GM12878 (cell line): ENCODE results near the gene TATDN3. TPM values are rescaled to one million over a fixed set of nuclear protein-coding genes. Genes with fewer than 3 reads are reported as not detected.
A peak's percentile ranks its signal among the peaks of the same experiment; 100 is the strongest.

ENCODE experiments used
- ATF7 ChIP-seq: fragments of 450-650 bp; IDR thresholded peaks from 2 replicates; pipeline ENCODE4 v1.6.1; 2016; ENCODE audit warnings: low read depth, mild to moderate bottlenecking
- CBX3 ChIP-seq: fragments of 200-600 bp; sonication (generic); IDR thresholded peaks from 2 replicates; pipeline ENCODE4 v1.6.1; 2016; ENCODE audit warnings: low read depth, borderline replicate concordance
- CEBPB ChIP-seq, 2 experiments: fragments of 150-350 bp in 1 of 2; IDR thresholded peaks; 2 replicates each; pipeline ENCODE4 v1.6.1; 2012 to 2014; ENCODE audit warnings: low read depth in 2 of 2, low read length in 2 of 2, borderline replicate concordance in 1 of 2, inconsistent platforms in 1 of 2
- CHD2 ChIP-seq: IDR thresholded peaks from 2 replicates; pipeline ENCODE4 v1.6.1; 2011; ENCODE audit warnings: low read depth, low read length, improper control_type of control experiment, borderline replicate concordance
- CREM ChIP-seq: IDR thresholded peaks from 2 replicates; pipeline ENCODE4 v1.6.1; 2014; ENCODE audit warnings: antibody characterized with exemption, low read depth
- DPF2 ChIP-seq: fragments of 450-650 bp; IDR thresholded peaks from 2 replicates; pipeline ENCODE4 v1.6.1; 2017; ENCODE audit warnings: mild to moderate bottlenecking
- EED ChIP-seq: sonication (generic); IDR thresholded peaks from 2 replicates; pipeline ENCODE4 v1.6.1; 2016; ENCODE audit warnings: antibody characterized with exemption, low read depth
- HCFC1 ChIP-seq: fragments of 150-350 bp; IDR thresholded peaks from 2 replicates; pipeline ENCODE4 v1.6.1; 2014; ENCODE audit warnings: low read length
- NFYA ChIP-seq: IDR thresholded peaks from 2 replicates; pipeline ENCODE4 v1.6.1; 2011; ENCODE audit warnings: low read depth, mild to moderate bottlenecking, low read length, improper control_type of control experiment, borderline replicate concordance
- NFYB ChIP-seq: IDR thresholded peaks from 2 replicates; pipeline ENCODE4 v1.6.1; 2011; ENCODE audit warnings: low read depth, mild to moderate bottlenecking, low read length, improper control_type of control experiment, moderate library complexity; ENCODE audit not compliant: insufficient read depth
- NRF1 ChIP-seq: conservative IDR thresholded peaks from 2 replicates; pipeline ENCODE4 v1.6.1; 2011; ENCODE audit warnings: mild to moderate bottlenecking, low read depth, low read length, improper control_type of control experiment
- POU2F2 ChIP-seq: IDR thresholded peaks from 3 replicates; pipeline ENCODE4 v1.6.1; 2011; ENCODE audit warnings: low read depth, mild to moderate bottlenecking, low read length, borderline replicate concordance
- RAD51 ChIP-seq: fragments of 450-650 bp; IDR thresholded peaks from 2 replicates; pipeline ENCODE4 v1.6.1; 2016; ENCODE audit warnings: moderate library complexity, mild to moderate bottlenecking, inconsistent platforms
- RELB ChIP-seq: fragments of 450-650 bp; IDR thresholded peaks from 2 replicates; pipeline ENCODE4 v1.6.1; 2017; ENCODE audit warnings: low read depth, mild to moderate bottlenecking, moderate library complexity
- RUNX3 ChIP-seq: IDR thresholded peaks from 2 replicates; pipeline ENCODE4 v1.6.1; 2012; ENCODE audit warnings: low read length, inconsistent platforms
- SIX5 ChIP-seq: IDR thresholded peaks from 2 replicates; pipeline ENCODE4 v1.6.1; 2011; ENCODE audit warnings: mild to moderate bottlenecking, low read depth, low read length, moderate library complexity; ENCODE audit not compliant: severe bottlenecking
- SPI1 ChIP-seq: IDR thresholded peaks from 2 replicates; pipeline ENCODE4 v1.6.1; 2011; ENCODE audit warnings: low read depth, mild to moderate bottlenecking, low read length, moderate library complexity, borderline replicate concordance; ENCODE audit not compliant: insufficient read depth
- ZNF207 ChIP-seq: fragments of 450-650 bp; IDR thresholded peaks from 2 replicates; pipeline ENCODE4 v1.6.1; 2014; ENCODE audit warnings: antibody characterized with exemption, mild to moderate bottlenecking, borderline replicate concordance
- polyA plus RNA-seq, 11 experiments: library from polyadenylated mRNA; depleted of rRNA in 4 of 11; unstranded in 6 of 11; stranded (reverse) in 5 of 11; fragments of >200 nt; fragmentation: Nextera tagmentation in 4 of 11; fragmentation: Illumina TruSeq in 1 of 11; extraction: Ambion mirVana in 4 of 11; extraction: Trizol in 1 of 11; gene quantifications; 1 replicate in 1 of 11; 2 replicates in 10 of 11; pipeline versions ENCODE4 v1.2.1 to v1.2.3, GENCODE V29; 2011 to 2016; ENCODE audit warnings: inconsistent platforms in 2 of 11, missing spikeins in 2 of 11, low read depth in 1 of 11
- total RNA-seq, 4 experiments: library from RNA; depleted of rRNA in 3 of 4; stranded (reverse); fragments of >200 nt in 3 of 4; fragmentation: Illumina TruSeq in 1 of 4; extraction: Trizol in 1 of 4; gene quantifications; 2 replicates each; pipeline versions ENCODE4 v1.2.1 to v1.2.3, GENCODE V29; 2013 to 2021
- TF ChIP-seq, protein P1 (sequence below): fragments of 150-350 bp; IDR thresholded peaks from 2 replicates; pipeline ENCODE4 v1.6.1; 2014; ENCODE audit warnings: mild to moderate bottlenecking, low read depth, low read length
- TF ChIP-seq, protein P2 (sequence below): fragments of 450-650 bp; IDR thresholded peaks from 2 replicates; pipeline ENCODE4 v1.6.1; 2017; ENCODE audit warnings: borderline replicate concordance
- TF ChIP-seq, protein P3 (sequence below): fragments of 450-650 bp; IDR thresholded peaks from 2 replicates; pipeline ENCODE4 v1.6.1; 2018; ENCODE audit warnings: mild to moderate bottlenecking, low read depth, moderate library complexity; ENCODE audit not compliant: partially characterized antibody
- TF ChIP-seq, protein P4 (sequence below): fragments of 450-650 bp; IDR thresholded peaks from 2 replicates; pipeline ENCODE4 v1.6.1; 2016; ENCODE audit warnings: mild to moderate bottlenecking

The TATDN3 gene
- total and polyA plus RNA-seq, 10 of the 15 experiments (the other 5 are each of a cell fraction or from before 2014, with no cell fraction given) = 15.5 to 40.0 (median 22.7) TPM

DNA sequence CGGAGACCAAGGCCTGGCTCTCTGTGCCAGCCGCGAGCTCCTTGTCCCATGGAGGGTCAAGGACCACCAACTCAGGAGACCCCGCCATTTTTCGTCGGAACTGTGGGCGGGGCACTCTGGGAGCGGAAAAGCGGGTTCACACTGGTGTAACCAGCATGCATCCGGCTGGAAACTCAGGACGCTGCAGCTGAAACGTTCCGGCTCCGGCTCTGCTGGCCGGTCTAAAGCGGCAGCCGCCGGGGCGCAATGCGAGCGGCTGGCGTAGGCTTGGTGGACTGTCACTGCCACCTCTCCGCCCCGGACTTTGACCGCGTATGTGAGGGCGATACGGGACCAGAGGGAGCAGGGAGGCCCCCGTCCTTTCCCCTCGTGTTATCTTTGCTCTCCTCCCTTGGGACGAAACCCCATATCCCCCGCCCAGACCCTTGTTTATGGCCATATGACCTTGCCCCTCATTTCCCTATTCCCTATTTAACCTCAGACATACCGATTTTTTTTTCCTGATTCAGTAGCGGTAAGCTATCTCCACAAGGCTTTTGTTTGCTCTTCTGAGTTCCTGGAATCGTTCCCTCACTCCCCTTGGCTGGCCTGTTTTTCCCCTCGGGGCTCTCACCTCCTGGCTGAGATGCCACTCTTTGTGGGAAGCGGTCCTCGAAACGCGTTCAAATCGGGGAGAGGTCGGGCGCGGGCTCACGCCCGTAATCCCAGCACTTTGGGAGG is at the start of gene TATDN3, which contains the start of gene NSL1 (continued):
- TF ChIP-seq, protein P1, sequence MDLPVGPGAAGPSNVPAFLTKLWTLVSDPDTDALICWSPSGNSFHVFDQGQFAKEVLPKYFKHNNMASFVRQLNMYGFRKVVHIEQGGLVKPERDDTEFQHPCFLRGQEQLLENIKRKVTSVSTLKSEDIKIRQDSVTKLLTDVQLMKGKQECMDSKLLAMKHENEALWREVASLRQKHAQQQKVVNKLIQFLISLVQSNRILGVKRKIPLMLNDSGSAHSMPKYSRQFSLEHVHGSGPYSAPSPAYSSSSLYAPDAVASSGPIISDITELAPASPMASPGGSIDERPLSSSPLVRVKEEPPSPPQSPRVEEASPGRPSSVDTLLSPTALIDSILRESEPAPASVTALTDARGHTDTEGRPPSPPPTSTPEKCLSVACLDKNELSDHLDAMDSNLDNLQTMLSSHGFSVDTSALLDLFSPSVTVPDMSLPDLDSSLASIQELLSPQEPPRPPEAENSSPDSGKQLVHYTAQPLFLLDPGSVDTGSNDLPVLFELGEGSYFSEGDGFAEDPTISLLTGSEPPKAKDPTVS = peak; percentile 84; the same call in 1 of the 2 replicates
- TF ChIP-seq RAD51 (no peak), RUNX3 (peak; percentile 82), POU2F2 (peak; percentile 93), CHD2 (peak; percentile 75), CEBPB (IDR thresholded peaks at IDR 0.05; ENCODE audit: borderline replicate concordance in 1 of 2, low read depth in 2 of 2, low read length in 2 of 2) (peak in 1 of 2 experiments; percentile 29; a peak in 1 of 4 replicates), HCFC1 (peak; percentile 84), ATF7 (peak; percentile 58; the same call in 1 of the 2 replicates), CBX3 (no peak), RELB (peak; percentile 98), EED (0 out of 2 replicates have a peak, but pooled peaks have one; percentile 47), SPI1 (no peak), NFYA (no peak), NRF1 (no peak), SIX5 (peak; percentile 74), DPF2 (peak; percentile 81; the same call in 1 of the 2 replicates), CREM (peak; percentile 80), ZNF207 (peak; percentile 98), NFYB (no peak)
- TF ChIP-seq, protein P2, sequence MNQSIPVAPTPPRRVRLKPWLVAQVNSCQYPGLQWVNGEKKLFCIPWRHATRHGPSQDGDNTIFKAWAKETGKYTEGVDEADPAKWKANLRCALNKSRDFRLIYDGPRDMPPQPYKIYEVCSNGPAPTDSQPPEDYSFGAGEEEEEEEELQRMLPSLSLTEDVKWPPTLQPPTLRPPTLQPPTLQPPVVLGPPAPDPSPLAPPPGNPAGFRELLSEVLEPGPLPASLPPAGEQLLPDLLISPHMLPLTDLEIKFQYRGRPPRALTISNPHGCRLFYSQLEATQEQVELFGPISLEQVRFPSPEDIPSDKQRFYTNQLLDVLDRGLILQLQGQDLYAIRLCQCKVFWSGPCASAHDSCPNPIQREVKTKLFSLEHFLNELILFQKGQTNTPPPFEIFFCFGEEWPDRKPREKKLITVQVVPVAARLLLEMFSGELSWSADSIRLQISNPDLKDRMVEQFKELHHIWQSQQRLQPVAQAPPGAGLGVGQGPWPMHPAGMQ = no peak; the same call in 1 of the 2 replicates
- TF ChIP-seq, protein P3, sequence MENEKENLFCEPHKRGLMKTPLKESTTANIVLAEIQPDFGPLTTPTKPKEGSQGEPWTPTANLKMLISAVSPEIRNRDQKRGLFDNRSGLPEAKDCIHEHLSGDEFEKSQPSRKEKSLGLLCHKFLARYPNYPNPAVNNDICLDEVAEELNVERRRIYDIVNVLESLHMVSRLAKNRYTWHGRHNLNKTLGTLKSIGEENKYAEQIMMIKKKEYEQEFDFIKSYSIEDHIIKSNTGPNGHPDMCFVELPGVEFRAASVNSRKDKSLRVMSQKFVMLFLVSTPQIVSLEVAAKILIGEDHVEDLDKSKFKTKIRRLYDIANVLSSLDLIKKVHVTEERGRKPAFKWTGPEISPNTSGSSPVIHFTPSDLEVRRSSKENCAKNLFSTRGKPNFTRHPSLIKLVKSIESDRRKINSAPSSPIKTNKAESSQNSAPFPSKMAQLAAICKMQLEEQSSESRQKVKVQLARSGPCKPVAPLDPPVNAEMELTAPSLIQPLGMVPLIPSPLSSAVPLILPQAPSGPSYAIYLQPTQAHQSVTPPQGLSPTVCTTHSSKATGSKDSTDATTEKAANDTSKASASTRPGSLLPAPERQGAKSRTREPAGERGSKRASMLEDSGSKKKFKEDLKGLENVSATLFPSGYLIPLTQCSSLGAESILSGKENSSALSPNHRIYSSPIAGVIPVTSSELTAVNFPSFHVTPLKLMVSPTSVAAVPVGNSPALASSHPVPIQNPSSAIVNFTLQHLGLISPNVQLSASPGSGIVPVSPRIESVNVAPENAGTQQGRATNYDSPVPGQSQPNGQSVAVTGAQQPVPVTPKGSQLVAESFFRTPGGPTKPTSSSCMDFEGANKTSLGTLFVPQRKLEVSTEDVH = peak; percentile 71
- TF ChIP-seq, protein P4, sequence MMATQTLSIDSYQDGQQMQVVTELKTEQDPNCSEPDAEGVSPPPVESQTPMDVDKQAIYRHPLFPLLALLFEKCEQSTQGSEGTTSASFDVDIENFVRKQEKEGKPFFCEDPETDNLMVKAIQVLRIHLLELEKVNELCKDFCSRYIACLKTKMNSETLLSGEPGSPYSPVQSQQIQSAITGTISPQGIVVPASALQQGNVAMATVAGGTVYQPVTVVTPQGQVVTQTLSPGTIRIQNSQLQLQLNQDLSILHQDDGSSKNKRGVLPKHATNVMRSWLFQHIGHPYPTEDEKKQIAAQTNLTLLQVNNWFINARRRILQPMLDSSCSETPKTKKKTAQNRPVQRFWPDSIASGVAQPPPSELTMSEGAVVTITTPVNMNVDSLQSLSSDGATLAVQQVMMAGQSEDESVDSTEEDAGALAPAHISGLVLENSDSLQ = peak; percentile 62
